Right atrium auricular region (tissue), 2 donors: ENCODE measurements around the gene SMCHD1. TPM values are rescaled to one million over a fixed set of nuclear protein-coding genes. Genes with fewer than 3 reads are reported as not detected.

ENCODE experiments used
- DNase-seq: peaks from one replicate; pipeline ENCODE4 v3.0.0-alpha.2; 2019; ENCODE audit warnings: low spot score
- H3K27ac ChIP-seq, 2 donors: fragments of 200-600 bp; sonication (generic); 1 replicate in 1 of 2; 2 replicates in 1 of 2; pipeline ENCODE4 v1.5.1; 2016 to 2019
- H3K27me3 ChIP-seq, 2 donors: fragments of 200-600 bp; sonication (generic); one replicate each; pipeline versions ENCODE4 v1.5.1 to v1.6.0; 2017 to 2019
- H3K36me3 ChIP-seq: fragments of 200-600 bp; sonication (generic); one replicate; pipeline ENCODE4 v1.5.1; 2016
- H3K4me1 ChIP-seq, 2 donors: fragments of 200-600 bp; sonication (generic); one replicate each; pipeline versions ENCODE4 v1.5.1 to v1.6.0; 2017 to 2019
- H3K4me3 ChIP-seq, 2 donors: fragments of 200-600 bp; sonication (generic); 1 replicate in 1 of 2; 2 replicates in 1 of 2; pipeline ENCODE4 v1.5.1; 2017 to 2019; ENCODE audit warnings: mild to moderate bottlenecking in 1 of 2, moderate library complexity in 1 of 2
- H3K9me3 ChIP-seq, 2 donors: fragments of 200-600 bp; sonication (generic); one replicate each; pipeline ENCODE4 v1.5.1; 2019
- total RNA-seq, 2 donors: library from RNA; depleted of rRNA; stranded (reverse); fragments of >200 nt; gene quantifications; one replicate each; pipeline ENCODE4 v1.1.0, GENCODE V29; 2016
- TF ChIP-seq, protein P1 (sequence below), 2 donors: fragments of 200-600 bp; sonication (generic); IDR thresholded peaks; one replicate each; pipeline ENCODE4 v1.5.1; 2019; ENCODE audit warnings: antibody characterized with exemption in 2 of 2

The SMCHD1 gene
- total RNA-seq, 2 donors from 2014 or later, result 27.8 to 34.0 TPM

DNA sequence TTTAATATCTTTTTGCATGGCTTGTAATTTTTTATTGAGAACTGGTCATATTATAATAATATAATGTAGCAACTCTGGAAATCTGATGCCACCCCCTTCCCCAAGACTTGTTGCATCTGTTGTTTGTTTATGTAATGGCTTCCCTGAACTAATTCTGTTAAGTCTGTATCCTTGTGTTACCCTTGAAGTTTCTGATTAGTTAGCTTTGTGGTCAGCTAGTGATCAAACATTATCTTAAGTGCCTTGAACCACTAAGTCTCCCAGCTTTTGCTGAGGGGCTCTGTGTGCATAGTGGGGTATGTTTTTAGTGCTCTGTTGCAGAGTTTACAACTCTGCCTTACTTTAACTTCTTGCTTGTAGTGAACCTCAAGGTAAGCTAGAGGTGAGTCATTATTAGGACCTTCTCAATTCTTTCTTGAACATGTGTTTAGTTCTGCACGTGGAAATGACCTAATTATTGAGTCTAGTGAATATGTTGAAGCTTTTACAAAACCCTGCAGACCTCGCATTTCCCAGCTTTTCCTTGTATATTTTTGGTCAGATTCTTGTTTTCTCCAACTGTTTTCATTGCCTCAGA lies 24.8 kb downstream of the SMCHD1 start:
- no peaks in the 10 kb centered on the region for H3K4me1 ChIP-seq
- H3K9me3 ChIP-seq, result no peaks in the 10 kb centered on the region
- TF ChIP-seq, protein P1, sequence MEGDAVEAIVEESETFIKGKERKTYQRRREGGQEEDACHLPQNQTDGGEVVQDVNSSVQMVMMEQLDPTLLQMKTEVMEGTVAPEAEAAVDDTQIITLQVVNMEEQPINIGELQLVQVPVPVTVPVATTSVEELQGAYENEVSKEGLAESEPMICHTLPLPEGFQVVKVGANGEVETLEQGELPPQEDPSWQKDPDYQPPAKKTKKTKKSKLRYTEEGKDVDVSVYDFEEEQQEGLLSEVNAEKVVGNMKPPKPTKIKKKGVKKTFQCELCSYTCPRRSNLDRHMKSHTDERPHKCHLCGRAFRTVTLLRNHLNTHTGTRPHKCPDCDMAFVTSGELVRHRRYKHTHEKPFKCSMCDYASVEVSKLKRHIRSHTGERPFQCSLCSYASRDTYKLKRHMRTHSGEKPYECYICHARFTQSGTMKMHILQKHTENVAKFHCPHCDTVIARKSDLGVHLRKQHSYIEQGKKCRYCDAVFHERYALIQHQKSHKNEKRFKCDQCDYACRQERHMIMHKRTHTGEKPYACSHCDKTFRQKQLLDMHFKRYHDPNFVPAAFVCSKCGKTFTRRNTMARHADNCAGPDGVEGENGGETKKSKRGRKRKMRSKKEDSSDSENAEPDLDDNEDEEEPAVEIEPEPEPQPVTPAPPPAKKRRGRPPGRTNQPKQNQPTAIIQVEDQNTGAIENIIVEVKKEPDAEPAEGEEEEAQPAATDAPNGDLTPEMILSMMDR (IDR thresholded peaks at IDR 0.05), result no peak
- no peak for DNase-seq
- no peak overlapping the region for H3K4me3 ChIP-seq
- no peaks in the 10 kb centered on the region for H3K27me3 ChIP-seq
- peaks cover 20% of the 10 kb centered on the region for H3K36me3 ChIP-seq
- H3K27ac ChIP-seq, result no peak overlapping the region

GRCh38 chr18:2681993-2682603 lies 26.6 kb downstream of the SMCHD1 start:
- Histone ChIP-seq H3K36me3 (peaks cover 20% of the 10 kb centered on the region), H3K9me3 (peaks cover 0 to 6% of the 10 kb centered on the region in 2 donors), H3K4me1 (no peaks in the 10 kb centered on the region), H3K27me3 (no peaks in the 10 kb centered on the region), H3K4me3 (no peak overlapping the region), H3K27ac (no peak overlapping the region)
- no peak for DNase-seq
- TF ChIP-seq, protein P1 (IDR thresholded peaks at IDR 0.05), result no peak

DNA sequence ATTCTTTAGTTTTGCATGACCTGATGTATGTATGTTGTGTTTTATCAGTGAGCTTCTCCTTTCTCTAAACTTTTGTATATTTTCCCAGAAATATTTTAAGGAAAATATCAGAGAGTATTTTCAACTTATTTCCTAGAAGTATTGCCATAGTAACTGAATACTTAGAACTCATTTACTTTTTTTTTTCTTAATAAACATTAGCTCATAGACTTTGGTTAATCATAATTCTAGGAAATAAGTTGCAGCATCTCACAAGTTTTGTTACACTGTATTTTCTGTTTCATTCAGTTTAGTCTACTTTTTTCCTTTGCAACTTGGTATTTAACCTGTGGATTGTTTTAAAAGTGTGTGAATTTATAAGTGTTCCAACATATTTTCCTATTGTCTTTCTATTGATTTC lies 27.5 kb downstream of the SMCHD1 start:
- Histone ChIP-seq H3K9me3 (peaks cover 0 to 6% of the 10 kb centered on the region in 2 donors), H3K27ac (no peak overlapping the region), H3K4me3 (no peak overlapping the region), H3K27me3 (no peaks in the 10 kb centered on the region), H3K36me3 (peaks cover 17% of the 10 kb centered on the region), H3K4me1 (no peaks in the 10 kb centered on the region)
- TF ChIP-seq, protein P1 (IDR thresholded peaks at IDR 0.05), result no peak
- DNase-seq, result no peak

DNA sequence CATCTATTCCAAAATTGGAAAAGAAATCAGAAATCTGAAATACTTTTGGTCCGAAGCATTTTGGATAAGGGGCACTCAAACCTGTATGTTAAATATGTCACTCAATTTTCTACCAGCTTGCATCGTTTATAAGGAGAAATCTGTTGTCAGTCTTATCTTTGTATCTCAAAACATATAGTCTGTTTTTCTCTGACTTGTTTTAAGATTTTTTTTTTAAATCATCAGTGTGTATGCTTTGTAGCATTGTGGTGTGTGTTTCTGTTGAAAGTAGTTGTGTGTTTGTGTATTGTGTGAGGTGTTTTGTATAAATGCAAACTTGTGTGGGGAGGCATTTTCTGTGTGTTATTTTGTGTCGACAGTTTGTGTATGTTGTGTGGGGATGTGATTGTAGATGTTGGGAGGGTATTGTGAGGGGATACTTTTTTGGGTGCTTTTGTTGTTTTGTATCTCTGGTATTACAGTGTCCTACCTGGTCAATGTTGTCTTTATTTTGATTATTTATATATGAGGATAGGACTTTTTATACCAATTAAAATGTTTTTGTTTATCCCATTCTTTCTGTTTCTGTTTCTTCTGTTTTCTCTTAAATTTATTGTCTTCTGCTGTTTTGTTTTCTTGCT lies 30.9 kb downstream of the SMCHD1 start:
- Histone ChIP-seq H3K9me3 (peaks cover 0 to 6% of the 10 kb centered on the region in 2 donors), H3K27ac (no peak overlapping the region), H3K36me3 (peaks cover 35% of the 10 kb centered on the region), H3K4me3 (no peak overlapping the region), H3K27me3 (no peaks in the 10 kb centered on the region), H3K4me1 (no peaks in the 10 kb centered on the region)
- TF ChIP-seq, protein P1 (IDR thresholded peaks at IDR 0.05), result no peak
- DNase-seq, result no peak

GRCh38 chr18:2687390-2688001 lies 32.0 kb downstream of the SMCHD1 start:
- Histone ChIP-seq H3K27me3 (no peaks in the 10 kb centered on the region), H3K36me3 (peaks cover 45% of the 10 kb centered on the region), H3K27ac (no peak overlapping the region), H3K9me3 (peaks cover 0 to 6% of the 10 kb centered on the region in 2 donors), H3K4me3 (no peak overlapping the region), H3K4me1 (no peaks in the 10 kb centered on the region)
- TF ChIP-seq, protein P1 (IDR thresholded peaks at IDR 0.05), result no peak
- no peak for DNase-seq
